GM23338 (cell line): ENCODE measurements around the gene FAM89B. TPM values are rescaled to one million over a fixed set of nuclear protein-coding genes. Genes with fewer than 3 reads are reported as not detected.
A peak's percentile ranks its signal among the peaks of the same experiment; 100 is the strongest.

ENCODE experiments used
- ATAC-seq: fragments of 200-7000 bp; cut with Tn5 transposase; 3 replicates; pipeline ENCODE4 v1.9.1; 2020
- DNase-seq: peaks from one replicate; pipeline ENCODE4 v3.0.0-alpha.2; 2015; ENCODE audit warnings: low spot score
- H2AFZ ChIP-seq: fragments of 200-600 bp; sonication (generic); 2 replicates; pipeline ENCODE4 v1.8.0; 2016; ENCODE audit warnings: antibody characterized with exemption, mild to moderate bottlenecking, moderate library complexity
- H3F3A ChIP-seq: fragments of 200-600 bp; sonication (generic); replicated peaks from 2 replicates; pipeline ENCODE4 v1.8.0; 2017; ENCODE audit warnings: antibody characterized with exemption, mixed run types, low read depth
- H3K27ac ChIP-seq: fragments of 200-600 bp; sonication (generic); 2 replicates; pipeline ENCODE4 v1.6.1; 2016; ENCODE audit warnings: low read depth
- H3K27me3 ChIP-seq: fragments of 200-600 bp; sonication (generic); 2 replicates; pipeline ENCODE4 v1.8.0; 2016; ENCODE audit warnings: mild to moderate bottlenecking, mixed run types, moderate library complexity; ENCODE audit not compliant: insufficient read depth
- H3K36me3 ChIP-seq: fragments of 200-600 bp; sonication (generic); 2 replicates; pipeline ENCODE4 v1.8.0; 2016; ENCODE audit warnings: mild to moderate bottlenecking; ENCODE audit not compliant: insufficient read depth
- H3K4me1 ChIP-seq: fragments of 200-600 bp; sonication (generic); 2 replicates; pipeline ENCODE4 v1.8.0; 2016; ENCODE audit warnings: mild to moderate bottlenecking, moderate library complexity; ENCODE audit not compliant: insufficient read depth
- H3K4me2 ChIP-seq: fragments of 200-600 bp; sonication (generic); 2 replicates; pipeline ENCODE4 v1.7.1; 2017; ENCODE audit warnings: mixed run types
- H3K4me3 ChIP-seq: fragments of 200-600 bp; sonication (generic); 2 replicates; pipeline ENCODE4 v1.6.1; 2016; ENCODE audit warnings: mixed run types
- H3K79me2 ChIP-seq: fragments of 200-600 bp; sonication (generic); replicated peaks from 2 replicates; pipeline ENCODE4 v1.8.0; 2017; ENCODE audit warnings: mild to moderate bottlenecking; ENCODE audit not compliant: insufficient read depth
- H3K9me2 ChIP-seq: fragments of 200-600 bp; sonication (generic); 2 replicates; pipeline ENCODE4 v1.8.0; 2017; ENCODE audit not compliant: insufficient read depth
- H4K20me1 ChIP-seq: fragments of 200-600 bp; sonication (generic); replicated peaks from 2 replicates; pipeline ENCODE4 v1.8.0; 2017; ENCODE audit warnings: mild to moderate bottlenecking; ENCODE audit not compliant: insufficient read depth
- H3K27ac Mint-ChIP-seq: 2 replicates; pipeline ENCODE4 v1.8.0; 2020; ENCODE audit warnings: inconsistent platforms, mild to moderate bottlenecking, moderate library complexity, mixed read lengths
- H3K27me3 Mint-ChIP-seq: 3 replicates; pipeline ENCODE4 v1.8.0; 2022; ENCODE audit warnings: low read depth, mild to moderate bottlenecking, moderate library complexity, mixed read lengths, inconsistent platforms; ENCODE audit not compliant: insufficient read depth, poor library complexity
- H3K36me3 Mint-ChIP-seq: 3 replicates; pipeline ENCODE4 v1.8.0; 2021; ENCODE audit warnings: low read depth, mild to moderate bottlenecking, inconsistent platforms, moderate library complexity, mixed read lengths
- H3K4me1 Mint-ChIP-seq: 3 replicates; pipeline ENCODE4 v1.8.0; 2020; ENCODE audit warnings: mild to moderate bottlenecking, inconsistent platforms, mixed read lengths
- H3K4me3 Mint-ChIP-seq: 3 replicates; pipeline ENCODE4 v1.8.0; 2021; ENCODE audit warnings: moderate library complexity, mild to moderate bottlenecking, inconsistent platforms, mixed read lengths
- H3K9me3 Mint-ChIP-seq: 3 replicates; pipeline ENCODE4 v1.8.0; 2020; ENCODE audit warnings: moderate library complexity, mild to moderate bottlenecking, inconsistent platforms, mixed read lengths
- CREB1 ChIP-seq: fragments of 250-450 bp; sonication (Bioruptor Pico); IDR thresholded peaks from 2 replicates; pipeline ENCODE4 v1.5.0; 2020; ENCODE audit warnings: low read depth, mild to moderate bottlenecking, moderate library complexity
- CTCF ChIP-seq, 2 experiments: fragments of 200-600 bp in 1 of 2; sonication (generic) in 1 of 2; conservative IDR thresholded peaks; 2 replicates each; pipeline versions ENCODE4 v1.5.1 to v1.6.1; 2016 to 2017; ENCODE audit warnings: antibody characterized with exemption in 2 of 2, low read depth in 2 of 2, mild to moderate bottlenecking in 2 of 2, moderate library complexity in 1 of 2
- EZH2phosphoT487 ChIP-seq: fragments of 200-600 bp; sonication (generic); IDR thresholded peaks from one replicate; pipeline ENCODE4 v1.8.1; 2018; ENCODE audit warnings: antibody characterized with exemption; ENCODE audit not compliant: unreplicated experiment
- REST ChIP-seq: IDR thresholded peaks from one replicate; pipeline ENCODE4 v1.6.1; 2018; ENCODE audit warnings: antibody characterized with exemption; ENCODE audit not compliant: unreplicated experiment
- ZNF114 ChIP-seq: fragments of 250-450 bp; sonication (Bioruptor Pico); IDR thresholded peaks from 2 replicates; pipeline ENCODE4 v1.5.0; 2020; ENCODE audit warnings: mild to moderate bottlenecking, moderate library complexity
- ZNF462 ChIP-seq: fragments of 250-450 bp; sonication (Bioruptor Pico); IDR thresholded peaks from 2 replicates; pipeline ENCODE4 v1.5.0; 2020; ENCODE audit warnings: mild to moderate bottlenecking, moderate library complexity
- polyA plus RNA-seq: library from polyadenylated mRNA; unstranded; fragments of >200 nt; fragmentation: Nextera tagmentation; extraction: Ambion mirVana; gene quantifications from 2 replicates; pipeline ENCODE4 v1.2.1, GENCODE V29; 2016
- total RNA-seq: library from RNA; depleted of rRNA; stranded (reverse); fragments of >200 nt; shearing (Covaris generic); gene quantifications from 2 replicates; pipeline ENCODE4 v1.2.3, GENCODE V29; 2014

FAM89B gene
- total and polyA plus RNA-seq, 2 experiments from 2014 or later = 13.0 to 18.2 TPM

- Histone ChIP-seq H3K79me2 (no peaks in the 10 kb centered on the region), H3K4me3 (no peak overlapping the region), H3K4me1 (peaks cover 13% of the 10 kb centered on the region; the same call in 1 of the 2 replicates), H3K4me2 (no peak overlapping the region), H3K36me3 (no peaks in the 10 kb centered on the region), H3F3A (peaks cover 30% of the 10 kb centered on the region), H2AFZ (no peak overlapping the region), H3K9me2 (no peaks in the 10 kb centered on the region), H3K27me3 (peaks cover 78% of the 10 kb centered on the region), H3K27ac (no peak overlapping the region), H4K20me1 (no peaks in the 10 kb centered on the region)
- peaks cover 66% of the 10 kb centered on the region for H3K27me3 Mint-ChIP-seq
- peaks cover 26% of the 10 kb centered on the region for H3K4me1 Mint-ChIP-seq
- DNase-seq (peak; percentile 88), ATAC-seq (peak; percentile 51)
- TF ChIP-seq EZH2phosphoT487 (no peak), CTCF (conservative IDR thresholded peaks at IDR 0.05; ENCODE audit: low read depth in 2 of 2) (peak; percentile 75 to 91)
- no peaks in the 10 kb centered on the region for H3K9me3 Mint-ChIP-seq
- peaks cover 2% of the 10 kb centered on the region; the same call in 1 of the 3 replicates for H3K36me3 Mint-ChIP-seq
- no peak overlapping the region for H3K4me3 Mint-ChIP-seq
- no peak overlapping the region for H3K27ac Mint-ChIP-seq
Observed at GRCh38 chr11:65588199-65589054, 16.1 kb downstream of the FAM89B start.

GRCh38 chr11:65589444-65590239 is 17.3 kb downstream of the FAM89B start:
- peaks cover 36% of the 10 kb centered on the region for H3F3A ChIP-seq
- Mint-ChIP-seq H3K4me1 (peaks cover 26% of the 10 kb centered on the region), H3K27me3 (peaks cover 61% of the 10 kb centered on the region), H3K9me3 (no peaks in the 10 kb centered on the region), H3K4me3 (no peak overlapping the region), H3K27ac (no peak overlapping the region), H3K36me3 (peaks cover 2% of the 10 kb centered on the region; the same call in 1 of the 3 replicates)
- peaks cover 13% of the 10 kb centered on the region; the same call in 1 of the 2 replicates for H3K4me1 ChIP-seq
- H3K79me2 ChIP-seq = no peaks in the 10 kb centered on the region
- H3K9me2 ChIP-seq = no peaks in the 10 kb centered on the region
- no peak for ATAC-seq
- H2AFZ ChIP-seq = no peak overlapping the region
- H3K4me2 ChIP-seq = no peak overlapping the region
- peaks cover 77% of the 10 kb centered on the region for H3K27me3 ChIP-seq
- no peak overlapping the region for H3K4me3 ChIP-seq
- H3K36me3 ChIP-seq = no peaks in the 10 kb centered on the region
- H4K20me1 ChIP-seq = no peaks in the 10 kb centered on the region
- no peak overlapping the region for H3K27ac ChIP-seq
- DNase-seq = no peak
- TF ChIP-seq CREB1 (CRISPR knock-in tag) (no peak), EZH2phosphoT487 (no peak), ZNF114 (CRISPR knock-in tag) (no peak), REST (no peak), ZNF462 (CRISPR knock-in tag) (no peak)
